GM18511 (cell line): ENCODE data around the gene KLHL11.

Experiments used
- ATAC-seq: cut with Tn5 transposase; IDR thresholded peaks from one replicate; pipeline ENCODE4 v1.9.1; 2021; ENCODE audit warnings: mild to moderate bottlenecking, moderate library complexity; ENCODE audit not compliant: unreplicated experiment

The KLHL11 gene

GRCh38 chr17:41864836-41865595, at the start of gene KLHL11:
Gene KLHL11 (minus strand): TSS chr17:41865423. CDS start chr17:41865370, 53 bp downstream.
- ATAC-seq: peak; percentile 90

GRCh38 chr17:41915020-41915419, 49.8 kb upstream of the KLHL11 start:
- no peak for ATAC-seq

GRCh38 chr17:41914358-41914766, 49.1 kb upstream of the KLHL11 start:
- ATAC-seq: no peak

- no peak for ATAC-seq
These were observed 48.6 kb upstream of the KLHL11 start for GRCh38 chr17:41913798-41914197.

- no peak for ATAC-seq
These were observed 47.7 kb upstream of the KLHL11 start for GRCh38 chr17:41912925-41913324.

GRCh38 chr17:41910701-41911391, 45.6 kb upstream of the KLHL11 start:
- ATAC-seq: no peak

- ATAC-seq: no peak
These were observed 43.9 kb upstream of the KLHL11 start for GRCh38 chr17:41909088-41909487.

GRCh38 chr17:41907633-41908539, 42.7 kb upstream of the KLHL11 start:
- no peak for ATAC-seq

GRCh38 chr17:41907185-41907556, 41.9 kb upstream of the KLHL11 start:
- no peak for ATAC-seq

- no peak for ATAC-seq
These were observed 41.4 kb upstream of the KLHL11 start for GRCh38 chr17:41906465-41907184.

- ATAC-seq: no peak
These were observed 39.9 kb upstream of the KLHL11 start for GRCh38 chr17:41905172-41905571.

GRCh38 chr17:41904242-41904841, 39.1 kb upstream of the KLHL11 start:
- ATAC-seq: no peak

GRCh38 chr17:41901646-41902045, 36.4 kb upstream of the KLHL11 start:
- no peak for ATAC-seq

GRCh38 chr17:41896726-41897125, 31.5 kb upstream of the KLHL11 start:
- no peak for ATAC-seq

GRCh38 chr17:41895617-41896016, 30.4 kb upstream of the KLHL11 start:
- no peak for ATAC-seq

GRCh38 chr17:41894791-41895331, 29.6 kb upstream of the KLHL11 start:
- ATAC-seq: no peak

GRCh38 chr17:41893384-41893783, 28.2 kb upstream of the KLHL11 start:
- ATAC-seq: no peak

GRCh38 chr17:41892021-41892376, 26.8 kb upstream of the KLHL11 start:
- no peak for ATAC-seq

GRCh38 chr17:41891135-41892020, 26.2 kb upstream of the KLHL11 start:
- no peak for ATAC-seq
